ENCODE data around the gene PDCD4.

The PDCD4 gene

GRCh38 chr10:110824660-110825059 lies 47.1 kb upstream of the PDCD4 start:
- Histone ChIP-seq H3K27ac (ENCODE audit: low read length, poor library complexity, severe bottlenecking) (no peak overlapping the region), H2AK5ac (ENCODE audit: low read length, severe bottlenecking) (no peak overlapping the region), H3K18ac (ENCODE audit: low read depth in 1 of 2, low read length in 2 of 2) (no peak overlapping the region), H4K91ac (ENCODE audit: low read length) (no peak overlapping the region), H3K36me3 (ENCODE audit: control insufficient read depth in 1 of 2, insufficient read depth in 2 of 2, low read depth in 1 of 2, low read length in 2 of 2) (no peaks in the 10 kb centered on the region), H3K27me3 (ENCODE audit: control insufficient read depth in 1 of 2, insufficient read depth in 1 of 2, low read length in 2 of 2) (no peaks in the 10 kb centered on the region), H3K4me2 (ENCODE audit: low read length, poor library complexity, severe bottlenecking) (no peak overlapping the region), H3K4me1 (ENCODE audit: control insufficient read depth, insufficient read depth, low read depth, low read length) (peaks cover 3% of the 10 kb centered on the region), H3K79me1 (replicated peaks; ENCODE audit: low read length, poor library complexity, severe bottlenecking) (no peaks in the 10 kb centered on the region), H3K23ac (ENCODE audit: low read length in 2 of 2) (no peak overlapping the region), H2BK12ac (ENCODE audit: low read length in 2 of 2) (no peak overlapping the region), H4K8ac (ENCODE audit: low read length) (no peak overlapping the region), H3K9ac (ENCODE audit: low read length) (no peak overlapping the region), H3K4ac (ENCODE audit: low read depth in 1 of 2, low read length in 2 of 2) (no peak overlapping the region), H3K14ac (ENCODE audit: low read length in 2 of 2) (no peak overlapping the region), H3K9me3 (ENCODE audit: control insufficient read depth, low read length) (no peaks in the 10 kb centered on the region), H2BK15ac (ENCODE audit: low read depth, poor library complexity, severe bottlenecking) (no peak overlapping the region), H2BK120ac (ENCODE audit: low read depth, low read length) (no peak overlapping the region), H3K4me3 (ENCODE audit: insufficient read depth in 1 of 2, low read depth in 1 of 2, low read length in 2 of 2) (no peak overlapping the region), H2AFZ (ENCODE audit: low read depth, low read length) (no peak overlapping the region), H2BK5ac (ENCODE audit: low read depth, low read length, poor library complexity, severe bottlenecking) (no peak overlapping the region)
- no peak for DNase-seq
- WGBS, result 69% methylated on average over 5 of the region's 5 CpGs

- Histone ChIP-seq H3K9me3 (ENCODE audit: control insufficient read depth, low read length) (no peaks in the 10 kb centered on the region), H2AFZ (ENCODE audit: low read depth, low read length) (no peak overlapping the region), H3K27me3 (ENCODE audit: control insufficient read depth in 1 of 2, insufficient read depth in 1 of 2, low read length in 2 of 2) (no peaks in the 10 kb centered on the region), H4K8ac (ENCODE audit: low read length) (no peak overlapping the region), H3K4me2 (ENCODE audit: low read length, poor library complexity, severe bottlenecking) (no peak overlapping the region), H2AK5ac (ENCODE audit: low read length, severe bottlenecking) (no peak overlapping the region), H3K4me1 (ENCODE audit: control insufficient read depth, insufficient read depth, low read depth, low read length) (peaks cover 3% of the 10 kb centered on the region), H3K4me3 (ENCODE audit: insufficient read depth in 1 of 2, low read depth in 1 of 2, low read length in 2 of 2) (no peak overlapping the region), H2BK12ac (ENCODE audit: low read length in 2 of 2) (no peak overlapping the region), H3K36me3 (ENCODE audit: control insufficient read depth in 1 of 2, insufficient read depth in 2 of 2, low read depth in 1 of 2, low read length in 2 of 2) (no peaks in the 10 kb centered on the region), H3K4ac (ENCODE audit: low read depth in 1 of 2, low read length in 2 of 2) (no peak overlapping the region), H3K18ac (ENCODE audit: low read depth in 1 of 2, low read length in 2 of 2) (no peak overlapping the region), H2BK120ac (ENCODE audit: low read depth, low read length) (no peak overlapping the region), H3K27ac (ENCODE audit: low read length, poor library complexity, severe bottlenecking) (no peak overlapping the region), H3K14ac (ENCODE audit: low read length in 2 of 2) (no peak overlapping the region), H4K91ac (ENCODE audit: low read length) (no peak overlapping the region), H3K9ac (ENCODE audit: low read length) (no peak overlapping the region), H3K79me1 (replicated peaks; ENCODE audit: low read length, poor library complexity, severe bottlenecking) (no peaks in the 10 kb centered on the region), H3K23ac (ENCODE audit: low read length in 2 of 2) (no peak overlapping the region), H2BK15ac (ENCODE audit: low read depth, poor library complexity, severe bottlenecking) (no peak overlapping the region), H2BK5ac (ENCODE audit: low read depth, low read length, poor library complexity, severe bottlenecking) (no peak overlapping the region)
- DNase-seq, result no peak
- WGBS, result 88% methylated on average over 1 of the region's 1 CpG
Measured at GRCh38 chr10:110825508-110825907, 46.2 kb upstream of the PDCD4 start.

- Histone ChIP-seq H3K9me3 (ENCODE audit: control insufficient read depth, low read length) (no peaks in the 10 kb centered on the region), H3K27ac (ENCODE audit: low read length, poor library complexity, severe bottlenecking) (no peak overlapping the region), H2BK5ac (ENCODE audit: low read depth, low read length, poor library complexity, severe bottlenecking) (no peak overlapping the region), H3K14ac (ENCODE audit: low read length in 2 of 2) (no peak overlapping the region), H4K91ac (ENCODE audit: low read length) (no peak overlapping the region), H3K4me2 (ENCODE audit: low read length, poor library complexity, severe bottlenecking) (no peak overlapping the region), H3K36me3 (ENCODE audit: control insufficient read depth in 1 of 2, insufficient read depth in 2 of 2, low read depth in 1 of 2, low read length in 2 of 2) (no peaks in the 10 kb centered on the region), H2BK12ac (ENCODE audit: low read length in 2 of 2) (no peak overlapping the region), H3K4me3 (ENCODE audit: insufficient read depth in 1 of 2, low read depth in 1 of 2, low read length in 2 of 2) (no peak overlapping the region), H2BK15ac (ENCODE audit: low read depth, poor library complexity, severe bottlenecking) (no peak overlapping the region), H3K4ac (ENCODE audit: low read depth in 1 of 2, low read length in 2 of 2) (no peak overlapping the region), H3K79me1 (replicated peaks; ENCODE audit: low read length, poor library complexity, severe bottlenecking) (no peaks in the 10 kb centered on the region), H2BK120ac (ENCODE audit: low read depth, low read length) (no peak overlapping the region), H3K18ac (ENCODE audit: low read depth in 1 of 2, low read length in 2 of 2) (no peak overlapping the region), H3K9ac (ENCODE audit: low read length) (no peak overlapping the region), H4K8ac (ENCODE audit: low read length) (no peak overlapping the region), H3K4me1 (ENCODE audit: control insufficient read depth, insufficient read depth, low read depth, low read length) (peaks cover 3% of the 10 kb centered on the region), H2AFZ (ENCODE audit: low read depth, low read length) (no peak overlapping the region), H3K23ac (ENCODE audit: low read length in 2 of 2) (no peak overlapping the region), H3K27me3 (ENCODE audit: control insufficient read depth in 1 of 2, insufficient read depth in 1 of 2, low read length in 2 of 2) (no peaks in the 10 kb centered on the region), H2AK5ac (ENCODE audit: low read length, severe bottlenecking) (no peak overlapping the region)
- peak; percentile 27 for DNase-seq
- WGBS, result 91% methylated on average over 2 of the region's 4 CpGs
Measured at GRCh38 chr10:110827410-110827809, 44.3 kb upstream of the PDCD4 start.

- Histone ChIP-seq H3K27ac (ENCODE audit: low read length, poor library complexity, severe bottlenecking) (no peak overlapping the region), H3K18ac (ENCODE audit: low read depth in 1 of 2, low read length in 2 of 2) (no peak overlapping the region), H3K4me1 (ENCODE audit: control insufficient read depth, insufficient read depth, low read depth, low read length) (peaks cover 3% of the 10 kb centered on the region), H3K79me1 (replicated peaks; ENCODE audit: low read length, poor library complexity, severe bottlenecking) (no peaks in the 10 kb centered on the region), H3K4ac (ENCODE audit: low read depth in 1 of 2, low read length in 2 of 2) (no peak overlapping the region), H2BK15ac (ENCODE audit: low read depth, poor library complexity, severe bottlenecking) (no peak overlapping the region), H4K91ac (ENCODE audit: low read length) (no peak overlapping the region), H3K14ac (ENCODE audit: low read length in 2 of 2) (no peak overlapping the region), H2AFZ (ENCODE audit: low read depth, low read length) (no peak overlapping the region), H3K23ac (ENCODE audit: low read length in 2 of 2) (no peak overlapping the region), H3K4me3 (ENCODE audit: insufficient read depth in 1 of 2, low read depth in 1 of 2, low read length in 2 of 2) (no peak overlapping the region), H4K8ac (ENCODE audit: low read length) (no peak overlapping the region), H3K9ac (ENCODE audit: low read length) (no peak overlapping the region), H2BK120ac (ENCODE audit: low read depth, low read length) (no peak overlapping the region), H2BK12ac (ENCODE audit: low read length in 2 of 2) (no peak overlapping the region), H2AK5ac (ENCODE audit: low read length, severe bottlenecking) (no peak overlapping the region), H3K9me3 (ENCODE audit: control insufficient read depth, low read length) (no peaks in the 10 kb centered on the region), H3K4me2 (ENCODE audit: low read length, poor library complexity, severe bottlenecking) (no peak overlapping the region), H2BK5ac (ENCODE audit: low read depth, low read length, poor library complexity, severe bottlenecking) (no peak overlapping the region), H3K27me3 (ENCODE audit: control insufficient read depth in 1 of 2, insufficient read depth in 1 of 2, low read length in 2 of 2) (no peaks in the 10 kb centered on the region), H3K36me3 (ENCODE audit: control insufficient read depth in 1 of 2, insufficient read depth in 2 of 2, low read depth in 1 of 2, low read length in 2 of 2) (no peaks in the 10 kb centered on the region)
- DNase-seq, result no peak
- 86% methylated on average over 5 of the region's 8 CpGs for WGBS
Measured at GRCh38 chr10:110827875-110828274, 43.9 kb upstream of the PDCD4 start.

All from mesenchymal stem cell (in vitro differentiated cells and primary cell).